Neural progenitor cell (in vitro differentiated cells): ENCODE measurements around the gene GLI1.

Source experiments
- EZH2 ChIP-seq: fragments of 200-600 bp; sonication (generic); IDR thresholded peaks from 2 replicates; pipeline ENCODE4 v1.6.1; 2017; ENCODE audit warnings: antibody characterized with exemption, mild to moderate bottlenecking, moderate library complexity
- EZH2phosphoT487 ChIP-seq: fragments of 200-600 bp; sonication (generic); IDR thresholded peaks from 2 replicates; pipeline ENCODE4 v1.6.1; 2017; ENCODE audit warnings: antibody characterized with exemption
- TF ChIP-seq, protein P1 (sequence below): fragments of 200-600 bp; sonication (generic); IDR thresholded peaks from 2 replicates; pipeline ENCODE4 v1.5.1; 2017; ENCODE audit warnings: antibody characterized with exemption, mild to moderate bottlenecking

DNA sequence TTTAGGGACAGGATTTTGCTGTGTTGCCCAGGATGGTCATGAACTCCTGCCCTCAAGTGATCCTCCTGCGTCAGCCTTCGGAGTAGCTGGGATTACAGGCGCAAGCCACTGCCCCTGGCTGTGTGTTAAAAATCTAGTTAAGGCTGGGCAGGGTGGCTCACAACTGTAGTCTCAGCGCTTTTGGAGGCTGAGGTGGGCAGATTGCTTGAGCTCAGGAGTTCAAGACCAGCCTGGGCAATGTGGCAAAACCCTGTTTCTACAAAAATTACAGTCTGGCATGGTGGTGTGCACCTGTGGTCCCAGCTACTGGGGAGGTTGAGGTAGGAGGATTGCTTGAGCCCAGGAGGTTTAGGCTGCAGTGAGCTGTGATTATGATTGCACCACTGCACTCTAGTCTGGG, 51.6 kb downstream of the GLI1 start:
- TF ChIP-seq, protein P1, sequence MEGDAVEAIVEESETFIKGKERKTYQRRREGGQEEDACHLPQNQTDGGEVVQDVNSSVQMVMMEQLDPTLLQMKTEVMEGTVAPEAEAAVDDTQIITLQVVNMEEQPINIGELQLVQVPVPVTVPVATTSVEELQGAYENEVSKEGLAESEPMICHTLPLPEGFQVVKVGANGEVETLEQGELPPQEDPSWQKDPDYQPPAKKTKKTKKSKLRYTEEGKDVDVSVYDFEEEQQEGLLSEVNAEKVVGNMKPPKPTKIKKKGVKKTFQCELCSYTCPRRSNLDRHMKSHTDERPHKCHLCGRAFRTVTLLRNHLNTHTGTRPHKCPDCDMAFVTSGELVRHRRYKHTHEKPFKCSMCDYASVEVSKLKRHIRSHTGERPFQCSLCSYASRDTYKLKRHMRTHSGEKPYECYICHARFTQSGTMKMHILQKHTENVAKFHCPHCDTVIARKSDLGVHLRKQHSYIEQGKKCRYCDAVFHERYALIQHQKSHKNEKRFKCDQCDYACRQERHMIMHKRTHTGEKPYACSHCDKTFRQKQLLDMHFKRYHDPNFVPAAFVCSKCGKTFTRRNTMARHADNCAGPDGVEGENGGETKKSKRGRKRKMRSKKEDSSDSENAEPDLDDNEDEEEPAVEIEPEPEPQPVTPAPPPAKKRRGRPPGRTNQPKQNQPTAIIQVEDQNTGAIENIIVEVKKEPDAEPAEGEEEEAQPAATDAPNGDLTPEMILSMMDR: no peak
- TF ChIP-seq EZH2phosphoT487 (no peak), EZH2 (no peak)
